ENCODE data around the gene HCN2. TPM values are rescaled to one million over a fixed set of nuclear protein-coding genes. Genes with fewer than 3 reads are reported as not detected.

HCN2 gene
- total RNA-seq, 1 experiment from 2014 or later: 1.2 TPM

GRCh38 chr19:652467-653389 is 63.0 kb downstream of the HCN2 start:
- in situ Hi-C loops (cut with HindIII; ENCODE audit: low pct_unique_long_range_greater_than_20kb, low sequenced_read_pairs): no loop called here
- DNase-seq (ENCODE audit: low read depth, low spot score): no peak

- in situ Hi-C loops (cut with HindIII; ENCODE audit: low pct_unique_long_range_greater_than_20kb, low sequenced_read_pairs): no loop called here
- no peak for DNase-seq (ENCODE audit: low read depth, low spot score)
These were observed 63.7 kb downstream of the HCN2 start for GRCh38 chr19:653425-653824.

GRCh38 chr19:655691-656090 is 66.0 kb downstream of the HCN2 start:
- in situ Hi-C loops (cut with HindIII; ENCODE audit: low pct_unique_long_range_greater_than_20kb, low sequenced_read_pairs): no loop called here
- no peak for DNase-seq (ENCODE audit: low read depth, low spot score)

GRCh38 chr19:656751-657559 is 67.3 kb downstream of the HCN2 start:
- in situ Hi-C loops (cut with HindIII; ENCODE audit: low pct_unique_long_range_greater_than_20kb, low sequenced_read_pairs): no loop called here
- no peak for DNase-seq (ENCODE audit: low read depth, low spot score)

GRCh38 chr19:657611-658010 is 67.9 kb downstream of the HCN2 start:
- no peak for DNase-seq (ENCODE audit: low read depth, low spot score)
- in situ Hi-C loops (cut with HindIII; ENCODE audit: low pct_unique_long_range_greater_than_20kb, low sequenced_read_pairs): no loop called here

- in situ Hi-C loops (cut with HindIII; ENCODE audit: low pct_unique_long_range_greater_than_20kb, low sequenced_read_pairs): no loop called here
- DNase-seq (ENCODE audit: low read depth, low spot score): no peak
These were observed 68.6 kb downstream of the HCN2 start for GRCh38 chr19:658059-658839.

- no peak for DNase-seq (ENCODE audit: low read depth, low spot score)
- in situ Hi-C loops (cut with HindIII; ENCODE audit: low pct_unique_long_range_greater_than_20kb, low sequenced_read_pairs): no loop called here
These were observed 69.5 kb downstream of the HCN2 start for GRCh38 chr19:658916-659839.

GRCh38 chr19:660793-661426 is 71.2 kb downstream of the HCN2 start:
- DNase-seq (ENCODE audit: low read depth, low spot score): no peak
- in situ Hi-C loops (cut with HindIII; ENCODE audit: low pct_unique_long_range_greater_than_20kb, low sequenced_read_pairs): no loop called here

GRCh38 chr19:661427-662196 is 71.9 kb downstream of the HCN2 start:
- in situ Hi-C loops (cut with HindIII; ENCODE audit: low pct_unique_long_range_greater_than_20kb, low sequenced_read_pairs): no loop called here
- DNase-seq (ENCODE audit: low read depth, low spot score): no peak

GRCh38 chr19:662207-662961 is 72.7 kb downstream of the HCN2 start:
- in situ Hi-C loops (cut with HindIII; ENCODE audit: low pct_unique_long_range_greater_than_20kb, low sequenced_read_pairs): no loop called here
- DNase-seq (ENCODE audit: low read depth, low spot score): peak; percentile 35

GRCh38 chr19:662962-663681 is 73.4 kb downstream of the HCN2 start, which contains the start of gene RNF126:
Gene RNF126, minus strand, starts transcription at chr19:663214. Its CDS starts 93 bp downstream, at chr19:663121.
- in situ Hi-C loops (cut with HindIII; ENCODE audit: low pct_unique_long_range_greater_than_20kb, low sequenced_read_pairs): no loop called here
- peak; percentile 87 for DNase-seq (ENCODE audit: low read depth, low spot score)

- no peak for DNase-seq (ENCODE audit: low read depth, low spot score)
- in situ Hi-C loops (cut with HindIII; ENCODE audit: low pct_unique_long_range_greater_than_20kb, low sequenced_read_pairs): no loop called here
These were observed 74.0 kb downstream of the HCN2 start for GRCh38 chr19:663682-664117.

- in situ Hi-C loops (cut with HindIII; ENCODE audit: low pct_unique_long_range_greater_than_20kb, low sequenced_read_pairs): no loop called here
- DNase-seq (ENCODE audit: low read depth, low spot score): peak; percentile 80
These were observed 75.3 kb downstream of the HCN2 start for GRCh38 chr19:664913-665443.
